Measurements from ENCODE around the gene HELB. TPM values are rescaled to one million over a fixed set of nuclear protein-coding genes. Genes with fewer than 3 reads are reported as not detected.

HELB gene
- total and polyA plus RNA-seq, 2 donors (not counting 3 experiments of a cell fraction or from before 2014, with no cell fraction given), result 0.75 to 4.0 TPM

DNA sequence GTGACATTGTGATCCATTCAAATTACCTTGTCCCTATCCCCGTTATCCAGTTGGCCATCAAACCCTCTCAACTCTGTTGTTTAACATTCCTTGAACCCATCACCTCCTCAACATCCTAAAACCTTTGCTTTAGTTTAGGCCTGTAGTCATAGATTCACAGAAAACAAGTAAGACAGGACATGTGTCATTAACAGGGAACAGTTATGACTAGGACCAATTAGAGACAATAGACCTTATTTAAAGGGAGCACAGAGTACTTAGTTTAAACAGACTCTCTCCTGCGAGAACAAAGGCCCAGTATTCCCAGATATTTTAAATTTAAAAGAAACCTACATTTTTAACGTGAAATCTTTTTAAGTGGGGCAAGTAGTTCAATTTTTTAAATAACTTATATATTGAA lies 20.0 kb upstream of the HELB start:
- Histone ChIP-seq H3K9me3 (replicated peaks; ENCODE audit: control insufficient read depth, insufficient read depth, low read length) (no peaks in the 10 kb centered on the region), H4K20me1 (replicated peaks; ENCODE audit: control insufficient read depth, extremely low read depth, insufficient read depth, low read length) (no peaks in the 10 kb centered on the region), H3K36me3 (ENCODE audit: control insufficient read depth in 2 of 2, extremely low read depth in 1 of 2, insufficient read depth in 2 of 2, low read length in 2 of 2) (no peaks in the 10 kb centered on the region), H3K9ac (replicated peaks; ENCODE audit: extremely low read depth, insufficient read depth, low read length) (no peak overlapping the region), H3K4me2 (ENCODE audit: insufficient read depth, low read length) (no peak overlapping the region), H3K79me2 (ENCODE audit: control insufficient read depth, insufficient read depth, low read length) (no peaks in the 10 kb centered on the region), H3K27me3 (ENCODE audit: control insufficient read depth in 2 of 2, insufficient read depth in 2 of 2, low read length in 2 of 2) (no peaks in the 10 kb centered on the region), H3K4me1 (ENCODE audit: control insufficient read depth, extremely low read depth, insufficient read depth, low read length) (peaks cover 2% of the 10 kb centered on the region), H3K27ac (ENCODE audit: insufficient read depth, low read depth, low read length) (no peak overlapping the region), H2AFZ (ENCODE audit: low read depth, low read length) (no peak overlapping the region), H3K4me3 (replicated peaks in 1 of 3; ENCODE audit: insufficient read depth in 1 of 3, low read depth in 1 of 3, low read length in 3 of 3) (no peak overlapping the region), H3K9me1 (replicated peaks; ENCODE audit: control insufficient read depth, extremely low read depth, insufficient read depth, low read length) (no peaks in the 10 kb centered on the region)
- no TSS peak for BruUV-seq (replicated peaks)
- ChIA-PET CTCF (interaction anchor here (1.3 to 2.0 kb wide), 2 partner anchors 10 to 427 kb away, joined by 3 to 6 read pairs; no protein-coding TSS in a partner anchor), POLR2A (no interaction called here)
- TF ChIP-seq, protein P1, sequence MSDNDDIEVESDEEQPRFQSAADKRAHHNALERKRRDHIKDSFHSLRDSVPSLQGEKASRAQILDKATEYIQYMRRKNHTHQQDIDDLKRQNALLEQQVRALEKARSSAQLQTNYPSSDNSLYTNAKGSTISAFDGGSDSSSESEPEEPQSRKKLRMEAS (IDR thresholded peaks at IDR 0.05; ENCODE audit: insufficient read depth, insufficient read length), result no peak
- no peak for TF ChIP-seq GATA2 (IDR thresholded peaks at IDR 0.05; ENCODE audit: insufficient read depth, insufficient read length, low read depth, low read length)
- no peak for TF ChIP-seq JUN (IDR thresholded peaks at IDR 0.05; ENCODE audit: borderline replicate concordance, insufficient read depth, insufficient read length, low read depth)
- no peak for TF ChIP-seq MYC (IDR thresholded peaks at IDR 0.05; ENCODE audit: low read depth, low read length)
- TF ChIP-seq FOS (IDR thresholded peaks at IDR 0.05; ENCODE audit: borderline replicate concordance, insufficient read depth, low read length), result no peak
- TF ChIP-seq POLR2AphosphoS5 (IDR thresholded peaks at IDR 0.05; ENCODE audit: insufficient read depth, low read depth, low read length), result no peak
- no peak for FAIRE-seq
- intact Hi-C loops (cut with micrococcal nuclease), result no loop called here
- no peak for DNase-seq (ENCODE audit: low read depth, low spot score)
- dilution Hi-C loops (cut with MboI; ENCODE audit: extremely low pct_ligation_motif_present, low sequenced_read_pairs), result no loop called here

GRCh38 chr12:66287275-66287674 lies 15.0 kb upstream of the HELB start:
- DNase-seq (ENCODE audit: low read depth, low spot score) (no peak), FAIRE-seq (no peak)
- intact Hi-C loops (cut with micrococcal nuclease), result no loop called here
- no peaks in the 10 kb centered on the region for H3K9me3 ChIP-seq (replicated peaks; ENCODE audit: control insufficient read depth, insufficient read depth, low read length)
- no peaks in the 10 kb centered on the region for H3K4me1 ChIP-seq (ENCODE audit: control insufficient read depth, extremely low read depth, insufficient read depth, low read length)
- H2AFZ ChIP-seq (ENCODE audit: low read depth, low read length), result no peak overlapping the region
- no peak overlapping the region for H3K9ac ChIP-seq (replicated peaks; ENCODE audit: extremely low read depth, insufficient read depth, low read length)
- dilution Hi-C loops (cut with MboI; ENCODE audit: extremely low pct_ligation_motif_present, low sequenced_read_pairs), result no loop called here
- H4K20me1 ChIP-seq (replicated peaks; ENCODE audit: control insufficient read depth, extremely low read depth, insufficient read depth, low read length), result no peaks in the 10 kb centered on the region
- H3K4me2 ChIP-seq (ENCODE audit: insufficient read depth, low read length), result no peak overlapping the region
- H3K79me2 ChIP-seq (ENCODE audit: control insufficient read depth, insufficient read depth, low read length), result no peaks in the 10 kb centered on the region
- no peaks in the 10 kb centered on the region for H3K36me3 ChIP-seq (ENCODE audit: control insufficient read depth in 2 of 2, extremely low read depth in 1 of 2, insufficient read depth in 2 of 2, low read length in 2 of 2)
- no peak overlapping the region for H3K27ac ChIP-seq (ENCODE audit: insufficient read depth, low read depth, low read length)
- POLR2A ChIA-PET, result no interaction called here
- peaks cover 0 to 4% of the 10 kb centered on the region in 2 experiments for H3K27me3 ChIP-seq (ENCODE audit: control insufficient read depth in 2 of 2, insufficient read depth in 2 of 2, low read length in 2 of 2)
- BruUV-seq (replicated peaks), result no TSS peak
- TF ChIP-seq CTCF (IDR thresholded peaks at IDR 0.05; ENCODE audit: extremely low read depth in 1 of 2, insufficient read depth in 1 of 2, low read depth in 1 of 2, low read length in 2 of 2) (no peak), MYC (IDR thresholded peaks at IDR 0.05; ENCODE audit: low read depth, low read length) (no peak), GATA2 (IDR thresholded peaks at IDR 0.05; ENCODE audit: insufficient read depth, insufficient read length, low read depth, low read length) (no peak), POLR2AphosphoS5 (IDR thresholded peaks at IDR 0.05; ENCODE audit: insufficient read depth, low read depth, low read length) (no peak), POLR2A (IDR thresholded peaks at IDR 0.05; ENCODE audit: low read depth, low read length) (no peak), JUN (IDR thresholded peaks at IDR 0.05; ENCODE audit: borderline replicate concordance, insufficient read depth, insufficient read length, low read depth) (no peak), FOS (IDR thresholded peaks at IDR 0.05; ENCODE audit: borderline replicate concordance, insufficient read depth, low read length) (no peak), EZH2 (IDR thresholded peaks at IDR 0.05; ENCODE audit: borderline replicate concordance, low read depth, low read length, severe bottlenecking) (no peak)
- TF ChIP-seq, protein P1 (IDR thresholded peaks at IDR 0.05; ENCODE audit: insufficient read depth, insufficient read length), result no peak
- H3K9me1 ChIP-seq (replicated peaks; ENCODE audit: control insufficient read depth, extremely low read depth, insufficient read depth, low read length), result no peaks in the 10 kb centered on the region
- H3K4me3 ChIP-seq (replicated peaks in 1 of 3; ENCODE audit: insufficient read depth in 1 of 3, low read depth in 1 of 3, low read length in 3 of 3), result no peak overlapping the region
- CTCF ChIA-PET, result no interaction called here
